Measurements from ENCODE around the gene SGK1. TPM values are rescaled to one million over a fixed set of nuclear protein-coding genes. Genes with fewer than 3 reads are reported as not detected.

SGK1 gene
- total RNA-seq, 1 experiment from 2014 or later, result 95.2 TPM

GRCh38 chr6:134123666-134124208 lies 194.2 kb downstream of the SGK1 start:
- H3K4me1 ChIP-seq (ENCODE audit: insufficient read depth, low read length), result no peaks in the 10 kb centered on the region
- no peak overlapping the region for H3K27ac ChIP-seq (ENCODE audit: low read length)
- no TSS peak for BruUV-seq (replicated peaks)
- H3K9ac ChIP-seq (ENCODE audit: low read length), result no peak overlapping the region
- no peaks in the 10 kb centered on the region for H3F3A ChIP-seq (ENCODE audit: low read length, unreplicated experiment)
- no peaks in the 10 kb centered on the region for H4K20me1 ChIP-seq (ENCODE audit: low read length)
- intact Hi-C loops (cut with micrococcal nuclease), result loop anchor here (1.0 to 5.0 kb wide), 3 partner anchors 34 to 759 kb away; no protein-coding TSS in a partner anchor
- no peaks in the 10 kb centered on the region for H3K79me2 ChIP-seq (ENCODE audit: low read length)
- peak overlapping the region; percentile 63 for H2AFZ ChIP-seq (ENCODE audit: low read length)
- no peaks in the 10 kb centered on the region for H3K36me3 ChIP-seq (ENCODE audit: low read depth, low read length)
- H3K9me2 ChIP-seq (replicated peaks; ENCODE audit: low read length), result no peaks in the 10 kb centered on the region
- TF ChIP-seq EZH2 (IDR thresholded peaks at IDR 0.05; ENCODE audit: low read length, unreplicated experiment), result no peak
- TF ChIP-seq, protein P1, sequence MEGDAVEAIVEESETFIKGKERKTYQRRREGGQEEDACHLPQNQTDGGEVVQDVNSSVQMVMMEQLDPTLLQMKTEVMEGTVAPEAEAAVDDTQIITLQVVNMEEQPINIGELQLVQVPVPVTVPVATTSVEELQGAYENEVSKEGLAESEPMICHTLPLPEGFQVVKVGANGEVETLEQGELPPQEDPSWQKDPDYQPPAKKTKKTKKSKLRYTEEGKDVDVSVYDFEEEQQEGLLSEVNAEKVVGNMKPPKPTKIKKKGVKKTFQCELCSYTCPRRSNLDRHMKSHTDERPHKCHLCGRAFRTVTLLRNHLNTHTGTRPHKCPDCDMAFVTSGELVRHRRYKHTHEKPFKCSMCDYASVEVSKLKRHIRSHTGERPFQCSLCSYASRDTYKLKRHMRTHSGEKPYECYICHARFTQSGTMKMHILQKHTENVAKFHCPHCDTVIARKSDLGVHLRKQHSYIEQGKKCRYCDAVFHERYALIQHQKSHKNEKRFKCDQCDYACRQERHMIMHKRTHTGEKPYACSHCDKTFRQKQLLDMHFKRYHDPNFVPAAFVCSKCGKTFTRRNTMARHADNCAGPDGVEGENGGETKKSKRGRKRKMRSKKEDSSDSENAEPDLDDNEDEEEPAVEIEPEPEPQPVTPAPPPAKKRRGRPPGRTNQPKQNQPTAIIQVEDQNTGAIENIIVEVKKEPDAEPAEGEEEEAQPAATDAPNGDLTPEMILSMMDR (conservative IDR thresholded peaks at IDR 0.05; ENCODE audit: low read depth, low read length), result peak; percentile 70
- TF ChIP-seq EZH2phosphoT487 (IDR thresholded peaks at IDR 0.05; ENCODE audit: borderline replicate concordance, low read length), result no peak
- ChIA-PET CTCF (interaction anchor here (0.6 to 1.7 kb wide), 9 partner anchors 14 to 817 kb away, joined by 3 to 6 read pairs (median 3); no protein-coding TSS in a partner anchor), POLR2A (ENCODE audit: unreplicated experiment) (no interaction called here)
- H3K4me2 ChIP-seq (ENCODE audit: low read length), result peak overlapping the region; percentile 24
- no peaks in the 10 kb centered on the region for H3K9me3 ChIP-seq (ENCODE audit: low read length)
- no peak overlapping the region for H3K4me3 ChIP-seq (ENCODE audit: low read length)
- ATAC-seq (peak; percentile 66), DNase-seq (peak; percentile 74)
- no peaks in the 10 kb centered on the region for H3K27me3 ChIP-seq (ENCODE audit: low read length)

DNA sequence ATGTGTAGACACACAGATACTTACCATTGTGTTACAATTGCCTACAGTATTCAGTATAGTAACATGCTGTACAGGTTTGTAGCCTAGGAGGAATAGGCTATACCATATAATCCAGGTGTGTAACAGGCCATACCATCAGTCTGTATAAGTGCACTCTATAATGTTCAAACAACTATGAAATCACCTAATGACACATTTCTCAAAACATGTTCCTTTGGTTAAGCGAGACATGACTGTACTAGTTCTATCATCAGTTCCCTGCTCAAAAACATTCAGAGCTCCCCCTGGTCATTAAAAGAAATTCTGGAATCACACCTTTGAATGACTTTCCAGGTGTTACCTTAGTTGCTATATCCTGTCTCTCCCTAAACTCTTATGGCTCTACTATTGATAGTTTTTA lies 195.1 kb downstream of the SGK1 start:
- no peaks in the 10 kb centered on the region for H3K36me3 ChIP-seq (ENCODE audit: low read depth, low read length)
- no peak for DNase-seq
- H3K9me3 ChIP-seq (ENCODE audit: low read length), result no peaks in the 10 kb centered on the region
- no peak overlapping the region for H3K4me2 ChIP-seq (ENCODE audit: low read length)
- no peaks in the 10 kb centered on the region for H4K20me1 ChIP-seq (ENCODE audit: low read length)
- TF ChIP-seq EZH2 (IDR thresholded peaks at IDR 0.05; ENCODE audit: low read length, unreplicated experiment) (no peak), EZH2phosphoT487 (IDR thresholded peaks at IDR 0.05; ENCODE audit: borderline replicate concordance, low read length) (no peak)
- TF ChIP-seq, protein P1 (conservative IDR thresholded peaks at IDR 0.05; ENCODE audit: low read depth, low read length), result no peak
- H3K4me3 ChIP-seq (ENCODE audit: low read length), result no peak overlapping the region
- intact Hi-C loops (cut with micrococcal nuclease), result loop anchor here (1.0 to 5.0 kb wide), 3 partner anchors 35 to 760 kb away; no protein-coding TSS in a partner anchor
- no peaks in the 10 kb centered on the region for H3K27me3 ChIP-seq (ENCODE audit: low read length)
- no peak overlapping the region for H3K9ac ChIP-seq (ENCODE audit: low read length)
- H3F3A ChIP-seq (ENCODE audit: low read length, unreplicated experiment), result no peaks in the 10 kb centered on the region
- CTCF ChIA-PET, result interaction anchor here (0.6 to 1.7 kb wide), 3 partner anchors 251 to 818 kb away, joined by 3 to 6 read pairs (median 5); no protein-coding TSS in a partner anchor
- no peak overlapping the region for H2AFZ ChIP-seq (ENCODE audit: low read length)
- BruUV-seq (replicated peaks), result no TSS peak
- H3K79me2 ChIP-seq (ENCODE audit: low read length), result no peaks in the 10 kb centered on the region
- POLR2A ChIA-PET (ENCODE audit: unreplicated experiment), result no interaction called here
- ATAC-seq, result no peak
- H3K27ac ChIP-seq (ENCODE audit: low read length), result no peak overlapping the region
- no peaks in the 10 kb centered on the region for H3K9me2 ChIP-seq (replicated peaks; ENCODE audit: low read length)
- no peaks in the 10 kb centered on the region for H3K4me1 ChIP-seq (ENCODE audit: insufficient read depth, low read length)

DNA sequence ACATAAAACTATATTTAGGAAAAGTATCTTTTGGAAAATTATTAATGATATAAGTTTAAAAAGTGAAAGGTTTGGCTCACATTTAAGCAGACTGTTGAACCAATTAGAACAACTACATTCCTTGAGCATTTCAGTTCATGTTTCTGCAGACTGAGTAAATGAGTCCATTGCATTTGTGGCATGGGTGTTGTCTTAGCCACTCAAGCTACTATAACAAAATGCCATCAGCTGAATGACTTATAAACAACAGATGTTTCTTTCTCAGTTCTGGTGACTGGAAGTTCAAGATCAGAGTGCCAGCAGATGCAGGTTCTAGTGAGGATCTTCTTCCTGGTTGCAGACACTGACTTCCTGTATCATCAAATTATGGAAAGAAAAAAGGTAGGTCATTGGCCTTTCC lies 198.4 kb downstream of the SGK1 start:
- no peak for DNase-seq
- Histone ChIP-seq H3K9me2 (replicated peaks; ENCODE audit: low read length) (no peaks in the 10 kb centered on the region), H3K79me2 (ENCODE audit: low read length) (no peaks in the 10 kb centered on the region), H4K20me1 (ENCODE audit: low read length) (no peaks in the 10 kb centered on the region), H2AFZ (ENCODE audit: low read length) (no peak overlapping the region), H3K27me3 (ENCODE audit: low read length) (no peaks in the 10 kb centered on the region), H3K4me3 (ENCODE audit: low read length) (no peak overlapping the region), H3K36me3 (ENCODE audit: low read depth, low read length) (no peaks in the 10 kb centered on the region), H3K27ac (ENCODE audit: low read length) (no peak overlapping the region), H3K4me1 (ENCODE audit: insufficient read depth, low read length) (no peaks in the 10 kb centered on the region), H3K9me3 (ENCODE audit: low read length) (no peaks in the 10 kb centered on the region), H3F3A (ENCODE audit: low read length, unreplicated experiment) (no peaks in the 10 kb centered on the region), H3K4me2 (ENCODE audit: low read length) (no peak overlapping the region), H3K9ac (ENCODE audit: low read length) (no peak overlapping the region)
- TF ChIP-seq EZH2 (IDR thresholded peaks at IDR 0.05; ENCODE audit: low read length, unreplicated experiment), result no peak
- TF ChIP-seq EZH2phosphoT487 (IDR thresholded peaks at IDR 0.05; ENCODE audit: borderline replicate concordance, low read length), result no peak
- TF ChIP-seq, protein P1 (conservative IDR thresholded peaks at IDR 0.05; ENCODE audit: low read depth, low read length), result no peak
- no TSS peak for BruUV-seq (replicated peaks)
- ChIA-PET POLR2A (ENCODE audit: unreplicated experiment) (no interaction called here), CTCF (no interaction called here)
- intact Hi-C loops (cut with micrococcal nuclease), result no loop called here
- ATAC-seq, result no peak
